IMR-90 (cell line): ENCODE results near the gene CDK14.

Source experiments
- CTCF ChIP-seq: conservative IDR thresholded peaks from 2 replicates; pipeline ENCODE4 v1.5.1; 2012; ENCODE audit warnings: mild to moderate bottlenecking, low read depth, low read length, improper control_type of control experiment
- FOS ChIP-seq: fragments of 150-350 bp; IDR thresholded peaks from 2 replicates; pipeline ENCODE4 v1.6.1; 2016; ENCODE audit warnings: low read depth, low read length
- MXI1 ChIP-seq: IDR thresholded peaks from 2 replicates; pipeline ENCODE4 v1.6.1; 2012; ENCODE audit warnings: low read depth, mild to moderate bottlenecking, low read length, moderate library complexity, borderline replicate concordance
- POLR2A ChIP-seq: IDR thresholded peaks from 2 replicates; pipeline ENCODE4 v1.6.1; 2012; ENCODE audit warnings: mild to moderate bottlenecking, low read depth, low read length
- RAD21 ChIP-seq: IDR thresholded peaks from 2 replicates; pipeline ENCODE4 v1.6.1; 2012; ENCODE audit warnings: low read length, improper control_type of control experiment
- RCOR1 ChIP-seq: IDR thresholded peaks from 2 replicates; pipeline ENCODE4 v1.6.1; 2012; ENCODE audit warnings: mild to moderate bottlenecking, low read length, improper control_type of control experiment; ENCODE audit not compliant: insufficient replicate concordance
- TF ChIP-seq, protein P1 (sequence below): fragments of 150-350 bp; IDR thresholded peaks from 2 replicates; pipeline ENCODE4 v1.6.1; 2017; ENCODE audit warnings: mild to moderate bottlenecking, antibody characterized with exemption, low read length, low read depth

GRCh38 chr7:90705391-90706071, 109.4 kb downstream of the CDK14 start:
- TF ChIP-seq CTCF (no peak), POLR2A (no peak), RAD21 (no peak), MXI1 (no peak), FOS (no peak), RCOR1 (no peak)
- TF ChIP-seq, protein P1, sequence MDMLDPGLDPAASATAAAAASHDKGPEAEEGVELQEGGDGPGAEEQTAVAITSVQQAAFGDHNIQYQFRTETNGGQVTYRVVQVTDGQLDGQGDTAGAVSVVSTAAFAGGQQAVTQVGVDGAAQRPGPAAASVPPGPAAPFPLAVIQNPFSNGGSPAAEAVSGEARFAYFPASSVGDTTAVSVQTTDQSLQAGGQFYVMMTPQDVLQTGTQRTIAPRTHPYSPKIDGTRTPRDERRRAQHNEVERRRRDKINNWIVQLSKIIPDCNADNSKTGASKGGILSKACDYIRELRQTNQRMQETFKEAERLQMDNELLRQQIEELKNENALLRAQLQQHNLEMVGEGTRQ: no peak
